Measurements from ENCODE around the gene OR5H6. TPM values are rescaled to one million over a fixed set of nuclear protein-coding genes. Genes with fewer than 3 reads are reported as not detected.
"Not testable (repeated sequence)": the region's sequence is repeated elsewhere in the genome, so short reads cannot be mapped to it uniquely, and the experiment has no call there.

OR5H6 gene
- total RNA-seq, 1 experiment from 2014 or later: not detected

GRCh38 chr3:98246142-98246541 lies 17.9 kb upstream of the OR5H6 start:
- H3K9me3 Mint-ChIP-seq (ENCODE audit: low read depth, unreplicated experiment): peaks cover 7% of the 10 kb centered on the region
- no peak for DNase-seq
- no peaks in the 10 kb centered on the region for H3K27me3 Mint-ChIP-seq (ENCODE audit: unreplicated experiment)
- H3K4me1 Mint-ChIP-seq (ENCODE audit: low read depth, unreplicated experiment): no peaks in the 10 kb centered on the region
- no peak overlapping the region for H3K4me3 Mint-ChIP-seq (ENCODE audit: low read depth, unreplicated experiment)
- CTCF ChIA-PET: no interaction called here
- H3K36me3 Mint-ChIP-seq (ENCODE audit: insufficient read depth, unreplicated experiment): no peaks in the 10 kb centered on the region
- BruUV-seq (replicated peaks): no TSS peak
- no peak overlapping the region for H3K27ac Mint-ChIP-seq (ENCODE audit: unreplicated experiment)
- intact Hi-C loops (cut with micrococcal nuclease; ENCODE audit: unreplicated experiment): no loop called here
- TF ChIP-seq CTCF (IDR thresholded peaks at IDR 0.05; ENCODE audit: unreplicated experiment): no peak

GRCh38 chr3:98256026-98256425 lies 8.0 kb upstream of the OR5H6 start:
- H3K27ac Mint-ChIP-seq (ENCODE audit: unreplicated experiment); H3K4me3 Mint-ChIP-seq (ENCODE audit: low read depth, unreplicated experiment); H3K9me3 Mint-ChIP-seq (ENCODE audit: low read depth, unreplicated experiment); BruUV-seq (replicated peaks); CTCF ChIA-PET; intact Hi-C loops (cut with micrococcal nuclease; ENCODE audit: unreplicated experiment); H3K27me3 Mint-ChIP-seq (ENCODE audit: unreplicated experiment); H3K4me1 Mint-ChIP-seq (ENCODE audit: low read depth, unreplicated experiment); DNase-seq; H3K36me3 Mint-ChIP-seq (ENCODE audit: insufficient read depth, unreplicated experiment): not testable (repeated sequence)

GRCh38 chr3:98259707-98260106 lies 4.3 kb upstream of the OR5H6 start:
- DNase-seq: peak; percentile 28
- no peaks in the 10 kb centered on the region for H3K27me3 Mint-ChIP-seq (ENCODE audit: unreplicated experiment)
- no peak overlapping the region for H3K27ac Mint-ChIP-seq (ENCODE audit: unreplicated experiment)
- TF ChIP-seq CTCF (IDR thresholded peaks at IDR 0.05; ENCODE audit: unreplicated experiment): no peak
- H3K4me3 Mint-ChIP-seq (ENCODE audit: low read depth, unreplicated experiment): no peak overlapping the region
- intact Hi-C loops (cut with micrococcal nuclease; ENCODE audit: unreplicated experiment): no loop called here
- BruUV-seq (replicated peaks): no TSS peak
- CTCF ChIA-PET: no interaction called here
- H3K36me3 Mint-ChIP-seq (ENCODE audit: insufficient read depth, unreplicated experiment): no peaks in the 10 kb centered on the region
- H3K4me1 Mint-ChIP-seq (ENCODE audit: low read depth, unreplicated experiment): no peaks in the 10 kb centered on the region
- no peaks in the 10 kb centered on the region for H3K9me3 Mint-ChIP-seq (ENCODE audit: low read depth, unreplicated experiment)

- intact Hi-C loops (cut with micrococcal nuclease; ENCODE audit: unreplicated experiment): no loop called here
- Mint-ChIP-seq H3K4me3 (ENCODE audit: low read depth, unreplicated experiment) (no peak overlapping the region), H3K36me3 (ENCODE audit: insufficient read depth, unreplicated experiment) (no peaks in the 10 kb centered on the region), H3K27ac (ENCODE audit: unreplicated experiment) (no peak overlapping the region), H3K4me1 (ENCODE audit: low read depth, unreplicated experiment) (no peaks in the 10 kb centered on the region), H3K9me3 (ENCODE audit: low read depth, unreplicated experiment) (no peaks in the 10 kb centered on the region), H3K27me3 (ENCODE audit: unreplicated experiment) (no peaks in the 10 kb centered on the region)
- BruUV-seq (replicated peaks): no TSS peak
- TF ChIP-seq CTCF (IDR thresholded peaks at IDR 0.05; ENCODE audit: unreplicated experiment): no peak
- CTCF ChIA-PET: no interaction called here
- DNase-seq: no peak
These were observed 2.0 kb upstream of the OR5H6 start for GRCh38 chr3:98262046-98262445.

GRCh38 chr3:98269846-98270245 lies 5.8 kb downstream of the OR5H6 start:
- Mint-ChIP-seq H3K36me3 (ENCODE audit: insufficient read depth, unreplicated experiment) (no peaks in the 10 kb centered on the region), H3K9me3 (ENCODE audit: low read depth, unreplicated experiment) (no peaks in the 10 kb centered on the region), H3K27me3 (ENCODE audit: unreplicated experiment) (peaks cover 8% of the 10 kb centered on the region), H3K27ac (ENCODE audit: unreplicated experiment) (no peak overlapping the region), H3K4me3 (ENCODE audit: low read depth, unreplicated experiment) (no peak overlapping the region), H3K4me1 (ENCODE audit: low read depth, unreplicated experiment) (no peaks in the 10 kb centered on the region)
- DNase-seq: no peak
- BruUV-seq (replicated peaks): no TSS peak
- no peak for TF ChIP-seq CTCF (IDR thresholded peaks at IDR 0.05; ENCODE audit: unreplicated experiment)
- CTCF ChIA-PET: no interaction called here
- intact Hi-C loops (cut with micrococcal nuclease; ENCODE audit: unreplicated experiment): no loop called here
